Spleen (tissue), 11 donors: ENCODE measurements around the gene PHOSPHO1. TPM values are rescaled to one million over a fixed set of nuclear protein-coding genes. Genes with fewer than 3 reads are reported as not detected.
A peak's percentile ranks its signal among the peaks of the same experiment; 100 is the strongest.
"Not testable (repeated sequence)": the region's sequence is repeated elsewhere in the genome, so short reads cannot be mapped to it uniquely, and the experiment has no call there.

Experiments
- DNase-seq: peaks from one replicate; pipeline ENCODE4 v3.0.0-alpha.2; 2020
- H3K27ac ChIP-seq, 8 donors: fragments of 200-600 bp; sonication (generic) in 7 of 8; 1 replicate in 4 of 8; 2 replicates in 4 of 8; pipeline versions ENCODE4 v1.5.0 to v1.8.0; 2016 to 2021; ENCODE audit warnings: inconsistent platforms in 4 of 8, mild to moderate bottlenecking in 4 of 8, moderate library complexity in 1 of 8
- H3K27me3 ChIP-seq, 7 donors: fragments of 200-600 bp; sonication (generic) in 6 of 7; replicated peaks in 1 of 7; 1 replicate in 4 of 7; 2 replicates in 3 of 7; pipeline versions ENCODE4 v1.5.0 to v1.8.0; 2016 to 2021; ENCODE audit warnings: inconsistent platforms in 3 of 7, mild to moderate bottlenecking in 1 of 7
- H3K36me3 ChIP-seq, 6 donors: fragments of 200-600 bp; sonication (generic) in 5 of 6; 1 replicate in 4 of 6; 2 replicates in 2 of 6; pipeline versions ENCODE4 v1.5.0 to v1.8.0; 2016 to 2021; ENCODE audit warnings: inconsistent platforms in 2 of 6
- H3K4me1 ChIP-seq, 6 donors: fragments of 200-600 bp; sonication (generic) in 5 of 6; 1 replicate in 3 of 6; 2 replicates in 3 of 6; pipeline versions ENCODE4 v1.5.0 to v1.8.0; 2016 to 2021; ENCODE audit warnings: inconsistent platforms in 3 of 6
- H3K4me3 ChIP-seq, 8 donors: fragments of 200-600 bp; sonication (generic) in 7 of 8; 1 replicate in 4 of 8; 2 replicates in 4 of 8; pipeline versions ENCODE4 v1.5.0 to v1.8.0; 2016 to 2021; ENCODE audit warnings: inconsistent platforms in 4 of 8, mild to moderate bottlenecking in 4 of 8, moderate library complexity in 2 of 8
- H3K9me3 ChIP-seq, 8 donors: fragments of 200-600 bp; sonication (generic) in 7 of 8; 1 replicate in 4 of 8; 2 replicates in 4 of 8; pipeline versions ENCODE4 v1.5.0 to v1.8.0; 2016 to 2021; ENCODE audit warnings: inconsistent platforms in 4 of 8
- POLR2A ChIP-seq, 3 donors: fragments of 450-650 bp; IDR thresholded peaks; one replicate each; pipeline ENCODE4 v1.5.1; 2017; ENCODE audit warnings: antibody characterized with exemption in 3 of 3, mild to moderate bottlenecking in 1 of 3
- POLR2AphosphoS5 ChIP-seq, 3 donors: sonication (generic); formaldehyde crosslinking; IDR thresholded peaks; one replicate each; pipeline ENCODE4 v1.5.1; 2017; ENCODE audit warnings: antibody characterized with exemption in 3 of 3
- WGBS, 5 donors: extraction: QIAGEN DNeasy Blood & Tissue Kit in 3 of 5; methylation state at CpG; one replicate each; pipeline versions ENCODE4 v1.1.5 to v1.1.7; 2013 to 2018; 5-methylcytosine and 5-hydroxymethylcytosine counted together
- intact Hi-C: fragments of 100-400 bp; cut with DNase I; formaldehyde crosslinking; loops from one replicate; pipeline ENCODE4 v1.15.0; 2023; ENCODE audit warnings: low total_unique reads
- polyA plus RNA-seq, 3 donors: library from polyadenylated mRNA; stranded (reverse); fragments of 200-250 nt; gene quantifications; one replicate each; pipeline ENCODE4 v1.2.1, GENCODE V29; 2013
- total RNA-seq, 7 donors: library from RNA; depleted of rRNA in 3 of 7; stranded (reverse); fragments of >200 nt in 3 of 7; fragmentation: NEBNext Ultra II Directional in 4 of 7; extraction: Animal tissue kit (Norgen Biotek cat#: 25700) in 4 of 7; gene quantifications; one replicate each; pipeline versions ENCODE4 v1.1.0 to v1.2.1, GENCODE V29; 2016 to 2021
- TF ChIP-seq, protein P1 (sequence below), 11 experiments: fragments of 200-600 bp in 7 of 11; fragments of 450-650 bp in 4 of 11; sonication (generic) in 4 of 11; IDR thresholded peaks in 8 of 11; conservative IDR thresholded peaks in 3 of 11; 1 replicate in 7 of 11; 2 replicates in 4 of 11; pipeline versions ENCODE4 v1.4.0 to v1.8.0; 2016 to 2021; ENCODE audit warnings: antibody characterized with exemption in 11 of 11, inconsistent platforms in 4 of 11, mild to moderate bottlenecking in 1 of 11
- donor health status: healthy with polysubstance abuse.
- donor health status: DM: no; HTN: no; CAD: no; lungs with moderate emphysema.
- donor health status: DM: no; HTN: no; CAD: no.
- donor health status: Bipolar disorder and iron deficiency.
- donor health status: healthy.
- donor health status: DM: no; HTN: no; CAD: no.
- donor health status: DM: yes; HTN: yes; CAD: no.

The PHOSPHO1 gene
- total and polyA plus RNA-seq, 10 donors, result 0.80 to 12.2 (median 3.9) TPM

GRCh38 chr17:49191409-49191916, 39.1 kb downstream of the PHOSPHO1 start:
- peak overlapping the region; percentile 60 to 78 (median 68) for H3K4me3 ChIP-seq

DNA sequence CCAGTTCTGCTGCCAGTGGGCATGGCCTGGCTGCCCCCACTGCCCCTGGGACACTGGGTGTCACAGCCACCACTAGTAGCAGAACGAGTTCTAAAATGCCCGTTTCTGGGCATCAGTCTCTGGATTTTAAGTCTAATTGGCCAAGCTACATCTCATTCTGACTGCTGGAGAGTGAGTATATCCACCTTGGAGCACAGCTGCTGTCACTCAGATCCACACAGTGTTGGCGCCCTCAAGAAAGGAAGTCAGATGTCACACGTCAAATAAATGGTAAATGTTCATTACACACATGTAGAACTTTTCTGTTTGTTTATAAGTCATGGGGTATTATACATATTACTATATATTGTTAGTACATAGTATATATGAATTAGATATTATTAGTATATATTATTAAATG, 39.7 kb downstream of the PHOSPHO1 start:
- no peak for DNase-seq
- H3K27ac ChIP-seq, result peak overlapping the region in 7 of 8 donors; percentile 93 to 99 (median 97)
- WGBS, 5 donors, result 30 to 57% (median 50%) methylated on average over 4 of the region's 4 CpGs
- H3K9me3 ChIP-seq, result peaks cover 0 to 5% (median under 1%) of the 10 kb centered on the region in 8 donors
- no peak overlapping the region for H3K4me3 ChIP-seq
- H3K4me1 ChIP-seq, result peaks cover 5 to 46% (median 22%) of the 10 kb centered on the region in 6 donors
- no peaks in the 10 kb centered on the region for H3K27me3 ChIP-seq
- no peak for TF ChIP-seq POLR2A (IDR thresholded peaks at IDR 0.05)
- TF ChIP-seq, protein P1, sequence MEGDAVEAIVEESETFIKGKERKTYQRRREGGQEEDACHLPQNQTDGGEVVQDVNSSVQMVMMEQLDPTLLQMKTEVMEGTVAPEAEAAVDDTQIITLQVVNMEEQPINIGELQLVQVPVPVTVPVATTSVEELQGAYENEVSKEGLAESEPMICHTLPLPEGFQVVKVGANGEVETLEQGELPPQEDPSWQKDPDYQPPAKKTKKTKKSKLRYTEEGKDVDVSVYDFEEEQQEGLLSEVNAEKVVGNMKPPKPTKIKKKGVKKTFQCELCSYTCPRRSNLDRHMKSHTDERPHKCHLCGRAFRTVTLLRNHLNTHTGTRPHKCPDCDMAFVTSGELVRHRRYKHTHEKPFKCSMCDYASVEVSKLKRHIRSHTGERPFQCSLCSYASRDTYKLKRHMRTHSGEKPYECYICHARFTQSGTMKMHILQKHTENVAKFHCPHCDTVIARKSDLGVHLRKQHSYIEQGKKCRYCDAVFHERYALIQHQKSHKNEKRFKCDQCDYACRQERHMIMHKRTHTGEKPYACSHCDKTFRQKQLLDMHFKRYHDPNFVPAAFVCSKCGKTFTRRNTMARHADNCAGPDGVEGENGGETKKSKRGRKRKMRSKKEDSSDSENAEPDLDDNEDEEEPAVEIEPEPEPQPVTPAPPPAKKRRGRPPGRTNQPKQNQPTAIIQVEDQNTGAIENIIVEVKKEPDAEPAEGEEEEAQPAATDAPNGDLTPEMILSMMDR (IDR thresholded peaks at IDR 0.05 in 8 of 11, conservative IDR thresholded peaks at IDR 0.05 in 3 of 11), result no peak
- no peak for TF ChIP-seq POLR2AphosphoS5 (IDR thresholded peaks at IDR 0.05)
- intact Hi-C loops, result no loop called here
- no peaks in the 10 kb centered on the region for H3K36me3 ChIP-seq

More at GRCh38 chr17:49191409-49191916, 39.1 kb downstream of the PHOSPHO1 start:
- H3K9me3 ChIP-seq, result no peaks in the 10 kb centered on the region
- 4 to 8% (median 6%) methylated on average over 8 of the region's 8 CpGs for WGBS, 5 donors
- no peaks in the 10 kb centered on the region for H3K36me3 ChIP-seq
- peak overlapping the region; percentile 93 to 99 (median 97) for H3K27ac ChIP-seq
- no peak for TF ChIP-seq POLR2AphosphoS5 (IDR thresholded peaks at IDR 0.05)
- TF ChIP-seq, protein P1 (IDR thresholded peaks at IDR 0.05 in 8 of 11, conservative IDR thresholded peaks at IDR 0.05 in 3 of 11), result no peak
- no peak for TF ChIP-seq POLR2A (IDR thresholded peaks at IDR 0.05)
- intact Hi-C loops, result no loop called here
- peaks cover 5 to 48% (median 22%) of the 10 kb centered on the region in 6 donors for H3K4me1 ChIP-seq
- no peak for DNase-seq
- no peaks in the 10 kb centered on the region for H3K27me3 ChIP-seq

GRCh38 chr17:49187301-49187700, 43.3 kb downstream of the PHOSPHO1 start:
- intact Hi-C loops, result no loop called here

DNA sequence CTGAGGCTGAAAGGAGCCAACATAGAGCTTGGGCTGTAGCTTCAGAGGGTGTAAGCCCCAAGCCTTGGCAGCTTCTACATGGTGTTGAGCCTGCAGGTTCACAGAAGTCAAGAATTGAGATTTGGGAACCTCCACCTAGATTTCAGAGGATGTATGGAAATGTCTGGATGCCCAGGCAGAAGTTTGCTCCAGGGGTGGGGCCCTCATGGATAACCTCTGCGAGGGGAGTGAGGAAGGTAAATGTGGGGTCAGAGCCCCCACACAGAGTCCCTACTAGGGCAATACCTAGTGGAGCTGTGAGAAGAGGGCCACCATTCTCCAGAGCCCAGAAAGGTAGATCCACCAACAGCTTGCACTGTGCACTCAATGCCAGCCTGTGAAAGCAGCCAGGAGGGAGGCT, 45.2 kb downstream of the PHOSPHO1 start:
- H3K4me3 ChIP-seq, DNase-seq, H3K36me3 ChIP-seq, intact Hi-C loops, H3K27me3 ChIP-seq, H3K27ac ChIP-seq: not testable (repeated sequence)
- 90 to 100% (median 100%) methylated on average over 1 of the region's 1 CpG for WGBS, 5 donors
- peaks cover 0 to 26% (median 14%) of the 10 kb centered on the region in 8 donors for H3K9me3 ChIP-seq
- peaks cover 0 to 10% (median 1%) of the 10 kb centered on the region in 6 donors for H3K4me1 ChIP-seq

More at GRCh38 chr17:49187301-49187700, 43.3 kb downstream of the PHOSPHO1 start:
- 90 to 99% (median 96%) methylated on average over 3 of the region's 3 CpGs for WGBS, 5 donors
- TF ChIP-seq POLR2AphosphoS5 (IDR thresholded peaks at IDR 0.05) (no peak), POLR2A (IDR thresholded peaks at IDR 0.05) (no peak)
- TF ChIP-seq, protein P1 (IDR thresholded peaks at IDR 0.05 in 8 of 11, conservative IDR thresholded peaks at IDR 0.05 in 3 of 11), result no peak
- H3K27ac ChIP-seq, result no peak overlapping the region
- no peak overlapping the region for H3K4me3 ChIP-seq
- no peaks in the 10 kb centered on the region for H3K27me3 ChIP-seq
- no peak for DNase-seq
- H3K9me3 ChIP-seq, result peaks cover 0 to 26% (median 14%) of the 10 kb centered on the region in 8 donors
- H3K36me3 ChIP-seq, result no peaks in the 10 kb centered on the region
- peaks cover 5 to 19% (median 10%) of the 10 kb centered on the region in 6 donors for H3K4me1 ChIP-seq

DNA sequence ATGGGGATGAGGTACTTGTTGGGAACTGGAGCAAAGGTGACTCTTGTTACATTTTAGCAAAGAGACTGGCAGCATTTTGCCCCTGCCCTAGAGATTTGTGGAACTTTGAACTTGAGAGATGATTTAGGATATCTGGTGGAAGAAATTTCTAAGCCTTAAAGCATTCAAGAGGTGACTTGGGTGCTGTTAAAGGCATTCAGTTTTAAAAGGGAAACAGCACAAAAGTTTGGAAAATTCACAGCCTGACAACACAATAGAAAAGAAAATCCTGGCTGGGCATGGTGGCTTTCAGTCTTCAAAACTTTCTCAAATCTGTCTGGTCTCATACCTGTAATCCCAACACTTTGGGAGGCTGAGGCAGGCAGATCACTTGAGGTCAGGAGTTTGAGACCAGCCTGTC, 46.1 kb downstream of the PHOSPHO1 start:
- H3K27ac ChIP-seq, intact Hi-C loops, H3K4me3 ChIP-seq, DNase-seq, H3K36me3 ChIP-seq, H3K27me3 ChIP-seq: not testable (repeated sequence)
- Histone ChIP-seq H3K9me3 (peaks cover 0 to 26% (median 14%) of the 10 kb centered on the region in 8 donors), H3K4me1 (peaks cover 0 to 13% (median 3%) of the 10 kb centered on the region in 6 donors)
